ENCODE data around the gene MSI2. TPM values are rescaled to one million over a fixed set of nuclear protein-coding genes. Genes with fewer than 3 reads are reported as not detected.

The MSI2 gene
- total RNA-seq, 2 donors from 2014 or later = 88.3 to 114 TPM

- H3K9me3 Mint-ChIP-seq = no peaks in the 10 kb centered on the region
- peak overlapping the region; percentile 81 for H3K27ac Mint-ChIP-seq
- Histone ChIP-seq H3K36me3 (ENCODE audit: control insufficient read depth, insufficient read depth, low read length) (peaks cover 7% of the 10 kb centered on the region), H3K9ac (ENCODE audit: extremely low read depth, low read length, poor library complexity, severe bottlenecking) (no peak overlapping the region), H3K4me3 (ENCODE audit: low read length) (no peak overlapping the region), H3K9me3 (ENCODE audit: control insufficient read depth, low read length) (no peaks in the 10 kb centered on the region), H3K27ac (ENCODE audit: low read depth, low read length) (peak overlapping the region; percentile 18), H3K4me1 (ENCODE audit: control insufficient read depth, insufficient read depth, low read length) (no peaks in the 10 kb centered on the region), H3K27me3 (ENCODE audit: control insufficient read depth, insufficient read depth, low read length, poor library complexity, severe bottlenecking) (no peaks in the 10 kb centered on the region)
- WGBS, 2 experiments (ENCODE audit: insufficient coverage in 1 of 2, insufficient read length in 1 of 2) = 18 to 44% methylated on average over 5 to 8 of the region's 8 CpGs
- DNase-seq = peak; percentile 89
- H3K4me3 Mint-ChIP-seq = peak overlapping the region; percentile 23
- no peaks in the 10 kb centered on the region for H3K27me3 Mint-ChIP-seq (ENCODE audit: insufficient read depth)
- peaks cover 4% of the 10 kb centered on the region for H3K36me3 Mint-ChIP-seq (ENCODE audit: low read depth)
- no peaks in the 10 kb centered on the region for H3K4me1 Mint-ChIP-seq
- no peak for TF ChIP-seq CTCF (conservative IDR thresholded peaks at IDR 0.05)
These were observed 393.6 kb downstream of the MSI2 start for GRCh38 chr17:57649731-57650484.

GRCh38 chr17:57650548-57650947 is 394.2 kb downstream of the MSI2 start:
- H3K9ac ChIP-seq (ENCODE audit: extremely low read depth, low read length, poor library complexity, severe bottlenecking) = no peak overlapping the region
- Mint-ChIP-seq H3K27ac (peak overlapping the region; percentile 81), H3K36me3 (ENCODE audit: low read depth) (peaks cover 6% of the 10 kb centered on the region), H3K4me3 (peak overlapping the region; percentile 23), H3K27me3 (ENCODE audit: insufficient read depth) (no peaks in the 10 kb centered on the region), H3K4me1 (no peaks in the 10 kb centered on the region), H3K9me3 (no peaks in the 10 kb centered on the region)
- no peaks in the 10 kb centered on the region for H3K9me3 ChIP-seq (ENCODE audit: control insufficient read depth, low read length)
- peak overlapping the region; percentile 18 for H3K27ac ChIP-seq (ENCODE audit: low read depth, low read length)
- H3K4me3 ChIP-seq (ENCODE audit: low read length) = no peak overlapping the region
- peaks cover 8% of the 10 kb centered on the region for H3K36me3 ChIP-seq (ENCODE audit: control insufficient read depth, insufficient read depth, low read length)
- TF ChIP-seq CTCF (conservative IDR thresholded peaks at IDR 0.05) = no peak
- H3K27me3 ChIP-seq (ENCODE audit: control insufficient read depth, insufficient read depth, low read length, poor library complexity, severe bottlenecking) = no peaks in the 10 kb centered on the region
- H3K4me1 ChIP-seq (ENCODE audit: control insufficient read depth, insufficient read depth, low read length) = no peaks in the 10 kb centered on the region
- WGBS, 2 experiments (ENCODE audit: insufficient coverage in 1 of 2, insufficient read length in 1 of 2) = 53 to 90% methylated on average over 2 to 4 of the region's 4 CpGs
- DNase-seq = no peak

GRCh38 chr17:57651451-57651850 is 395.1 kb downstream of the MSI2 start:
- Histone ChIP-seq H3K9ac (ENCODE audit: extremely low read depth, low read length, poor library complexity, severe bottlenecking) (no peak overlapping the region), H3K9me3 (ENCODE audit: control insufficient read depth, low read length) (no peaks in the 10 kb centered on the region), H3K36me3 (ENCODE audit: control insufficient read depth, insufficient read depth, low read length) (peaks cover 14% of the 10 kb centered on the region), H3K4me3 (ENCODE audit: low read length) (no peak overlapping the region), H3K27ac (ENCODE audit: low read depth, low read length) (no peak overlapping the region), H3K27me3 (ENCODE audit: control insufficient read depth, insufficient read depth, low read length, poor library complexity, severe bottlenecking) (no peaks in the 10 kb centered on the region), H3K4me1 (ENCODE audit: control insufficient read depth, insufficient read depth, low read length) (no peaks in the 10 kb centered on the region)
- Mint-ChIP-seq H3K9me3 (no peaks in the 10 kb centered on the region), H3K4me3 (no peak overlapping the region), H3K27ac (no peak overlapping the region), H3K36me3 (ENCODE audit: low read depth) (peaks cover 15% of the 10 kb centered on the region), H3K27me3 (ENCODE audit: insufficient read depth) (no peaks in the 10 kb centered on the region), H3K4me1 (no peaks in the 10 kb centered on the region)
- no peak for DNase-seq
- no peak for TF ChIP-seq CTCF (conservative IDR thresholded peaks at IDR 0.05)
- WGBS, 2 experiments (ENCODE audit: insufficient coverage in 1 of 2, insufficient read length in 1 of 2) = 96 to 100% methylated on average over 1 to 7 of the region's 7 CpGs

All from endodermal cell (in vitro differentiated cells).